ENCODE results near the gene KRT77. TPM values are rescaled to one million over a fixed set of nuclear protein-coding genes. Genes with fewer than 3 reads are reported as not detected.

Gene KRT77
- total and polyA plus RNA-seq, 10 of the 15 experiments (the other 5 are each of a cell fraction or from before 2014, with no cell fraction given) = not detected

- Histone ChIP-seq H3K9me3 (replicated peaks; ENCODE audit: control insufficient read depth, insufficient read depth, low read length) (no peaks in the 10 kb centered on the region), H3K9ac (ENCODE audit: control insufficient read depth, insufficient read depth, low read length) (no peak overlapping the region), H3K27me3 (replicated peaks in 1 of 2; ENCODE audit: control insufficient read depth in 2 of 2, insufficient read depth in 2 of 2, low read length in 1 of 2) (0 out of 4 replicates have a peak, but pooled peaks cover 0 to 1% of the 10 kb centered on the region in 2 experiments), H3K4me1 (ENCODE audit: control insufficient read depth, insufficient read depth, low read length) (no peaks in the 10 kb centered on the region), H3K79me2 (ENCODE audit: control insufficient read depth, insufficient read depth, low read length) (no peaks in the 10 kb centered on the region), H3K27ac (ENCODE audit: control insufficient read depth, insufficient read depth) (no peak overlapping the region), H3K36me3 (ENCODE audit: control insufficient read depth in 2 of 2, insufficient read depth in 2 of 2, low read length in 1 of 2) (no peaks in the 10 kb centered on the region), H4K20me1 (ENCODE audit: control insufficient read depth, insufficient read depth) (no peaks in the 10 kb centered on the region), H2AFZ (ENCODE audit: control insufficient read depth, low read depth, low read length) (no peak overlapping the region), H3K4me3 (no peak overlapping the region), H3K4me2 (ENCODE audit: control insufficient read depth, insufficient read depth) (no peak overlapping the region)
- intact Hi-C loops (cut with micrococcal nuclease; ENCODE audit: unreplicated experiment) (no loop called here), in situ Hi-C loops (cut with MboI) (no loop called here)
- POLR2A ChIA-PET = no interaction called here
- ATAC-seq (no peak), FAIRE-seq (no peak), DNase-seq (ENCODE audit: low read depth, low spot score) (no peak)
- TF ChIP-seq SIX5 (IDR thresholded peaks at IDR 0.05; ENCODE audit: low read depth, low read length, severe bottlenecking) (no peak), NFYB (IDR thresholded peaks at IDR 0.05; ENCODE audit: insufficient read depth, low read depth, low read length) (no peak), ATF3 (IDR thresholded peaks at IDR 0.05; ENCODE audit: borderline replicate concordance, extremely low read depth, low read depth, low read length) (no peak), MYC (IDR thresholded peaks at IDR 0.05; ENCODE audit: insufficient read depth, insufficient read length, insufficient replicate concordance, low read length, severe bottlenecking) (no peak)
- 52% methylated on average over 7 of the region's 7 CpGs for WGBS (ENCODE audit: insufficient coverage, insufficient replicate concordance, low lambda C conversion rate, missing lambda C conversion rate)
- CTCF ChIA-PET = no interaction called here
- BruUV-seq (replicated peaks) = no TSS peak
- SMC1A ChIA-PET (ENCODE audit: uncharacterized antibody, unreplicated experiment) = no interaction called here
- RAD21 ChIA-PET (ENCODE audit: unreplicated experiment) = no interaction called here
Observed at GRCh38 chr12:52704464-52704863, 1.1 kb upstream of the KRT77 start.

- H3K27me3 ChIP-seq (replicated peaks in 1 of 2; ENCODE audit: control insufficient read depth in 2 of 2, insufficient read depth in 2 of 2, low read length in 1 of 2) = 0 out of 4 replicates have a peak, but pooled peaks cover 0 to 1% of the 10 kb centered on the region in 2 experiments
- no peak for DNase-seq (ENCODE audit: low read depth, low spot score)
- H3K36me3 ChIP-seq (ENCODE audit: control insufficient read depth in 2 of 2, insufficient read depth in 2 of 2, low read length in 1 of 2) = no peaks in the 10 kb centered on the region
- 0% methylated on average over 1 of the region's 1 CpG for WGBS (ENCODE audit: insufficient coverage, insufficient replicate concordance, low lambda C conversion rate, missing lambda C conversion rate)
- ChIA-PET SMC1A (ENCODE audit: uncharacterized antibody, unreplicated experiment) (no interaction called here), RAD21 (ENCODE audit: unreplicated experiment) (no interaction called here), POLR2A (no interaction called here), CTCF (no interaction called here)
- no peak for ATAC-seq
- in situ Hi-C loops (cut with MboI) (no loop called here), intact Hi-C loops (cut with micrococcal nuclease; ENCODE audit: unreplicated experiment) (no loop called here)
- no peak overlapping the region for H3K27ac ChIP-seq (ENCODE audit: control insufficient read depth, insufficient read depth)
- no peak overlapping the region for H2AFZ ChIP-seq (ENCODE audit: control insufficient read depth, low read depth, low read length)
- H3K4me3 ChIP-seq = no peak overlapping the region
- no peak overlapping the region for H3K4me2 ChIP-seq (ENCODE audit: control insufficient read depth, insufficient read depth)
- H3K79me2 ChIP-seq (ENCODE audit: control insufficient read depth, insufficient read depth, low read length) = no peaks in the 10 kb centered on the region
- no peak for FAIRE-seq
- TF ChIP-seq ZNF687 (IDR thresholded peaks at IDR 0.05) (no peak), IRF4 (IDR thresholded peaks at IDR 0.05; ENCODE audit: low read depth, low read length) (no peak), SUZ12 (IDR thresholded peaks at IDR 0.05; ENCODE audit: unreplicated experiment) (no peak), NFYB (IDR thresholded peaks at IDR 0.05; ENCODE audit: insufficient read depth, low read depth, low read length) (no peak), CHD4 (IDR thresholded peaks at IDR 0.05) (no peak)
- TF ChIP-seq, protein P1, sequence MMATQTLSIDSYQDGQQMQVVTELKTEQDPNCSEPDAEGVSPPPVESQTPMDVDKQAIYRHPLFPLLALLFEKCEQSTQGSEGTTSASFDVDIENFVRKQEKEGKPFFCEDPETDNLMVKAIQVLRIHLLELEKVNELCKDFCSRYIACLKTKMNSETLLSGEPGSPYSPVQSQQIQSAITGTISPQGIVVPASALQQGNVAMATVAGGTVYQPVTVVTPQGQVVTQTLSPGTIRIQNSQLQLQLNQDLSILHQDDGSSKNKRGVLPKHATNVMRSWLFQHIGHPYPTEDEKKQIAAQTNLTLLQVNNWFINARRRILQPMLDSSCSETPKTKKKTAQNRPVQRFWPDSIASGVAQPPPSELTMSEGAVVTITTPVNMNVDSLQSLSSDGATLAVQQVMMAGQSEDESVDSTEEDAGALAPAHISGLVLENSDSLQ (IDR thresholded peaks at IDR 0.05) = no peak
- no peak overlapping the region for H3K9ac ChIP-seq (ENCODE audit: control insufficient read depth, insufficient read depth, low read length)
- no peaks in the 10 kb centered on the region for H3K9me3 ChIP-seq (replicated peaks; ENCODE audit: control insufficient read depth, insufficient read depth, low read length)
- no TSS peak for BruUV-seq (replicated peaks)
- no peaks in the 10 kb centered on the region for H4K20me1 ChIP-seq (ENCODE audit: control insufficient read depth, insufficient read depth)
- H3K4me1 ChIP-seq (ENCODE audit: control insufficient read depth, insufficient read depth, low read length) = no peaks in the 10 kb centered on the region
Observed at GRCh38 chr12:52703878-52704277, 554 bp upstream of the KRT77 start.

Measured in GM12878 (cell line).